Cardiac septum (tissue), 1 donor: ENCODE measurements around the gene SYT1. TPM values are rescaled to one million over a fixed set of nuclear protein-coding genes. Genes with fewer than 3 reads are reported as not detected.
"Not testable (repeated sequence)": the region's sequence is repeated elsewhere in the genome, so short reads cannot be mapped to it uniquely, and the experiment has no call there.

ENCODE experiments used
- DNase-seq: peaks from one replicate; pipeline ENCODE4 v3.0.0-alpha.2; 2020; ENCODE audit warnings: low spot score
- intact Hi-C: fragments of 100-400 bp; cut with DNase I; formaldehyde crosslinking; loops from one replicate; pipeline ENCODE4 v1.14.0; 2022
- total RNA-seq: library from RNA; stranded (reverse); fragmentation: NEBNext Ultra II Directional; extraction: Animal tissue kit (Norgen Biotek cat#: 25700); gene quantifications from one replicate; pipeline ENCODE4 v1.2.1, GENCODE V29; 2021
- donor health status: DM: no; HTN: no; CAD: no.

Gene SYT1
- total RNA-seq, 1 donor from 2014 or later = not detected

DNA sequence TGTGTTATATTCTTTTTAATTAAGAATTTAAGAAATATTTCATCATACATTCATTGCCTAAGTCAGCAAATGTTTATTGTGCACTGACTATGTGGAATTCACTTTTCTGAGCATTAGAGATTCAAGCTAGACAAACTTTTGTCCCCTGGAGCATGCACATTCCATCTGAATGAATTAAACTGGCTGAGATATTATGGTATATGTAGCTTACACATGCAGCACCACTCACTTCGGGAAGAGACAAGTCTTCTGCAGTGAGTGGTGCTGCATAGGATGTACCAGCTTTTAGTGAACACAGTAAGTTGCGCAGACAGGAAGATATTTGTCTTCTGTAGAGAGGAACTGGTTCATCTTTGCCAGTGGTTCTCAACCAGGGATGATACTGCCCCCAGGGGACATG lies 318.4 kb downstream of the SYT1 start:
- no peak for DNase-seq
- intact Hi-C loops = no loop called here

GRCh38 chr12:79183926-79184325 lies 319.4 kb downstream of the SYT1 start:
- intact Hi-C loops = no loop called here
- DNase-seq = no peak

DNA sequence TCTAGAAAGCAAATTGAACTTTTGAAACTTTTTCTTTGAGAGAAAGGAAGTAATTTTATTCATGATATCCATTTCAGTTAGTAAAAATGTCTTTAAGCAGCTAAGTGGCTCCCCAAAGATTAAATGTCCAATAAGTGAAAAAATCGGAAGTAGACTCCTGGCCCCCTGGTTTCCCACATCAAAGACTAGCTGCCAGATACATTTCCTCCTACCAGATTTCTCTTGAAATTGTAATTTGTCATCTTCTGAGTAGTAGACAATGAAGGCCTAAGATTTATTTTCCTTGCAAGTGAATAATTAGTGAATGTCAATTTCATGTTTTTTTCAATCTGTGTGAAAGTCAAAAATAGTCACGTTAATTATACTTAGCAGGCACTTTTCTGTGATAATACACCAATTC lies 321.9 kb downstream of the SYT1 start:
- intact Hi-C loops = no loop called here
- DNase-seq = no peak

GRCh38 chr12:79187032-79187431 lies 322.5 kb downstream of the SYT1 start:
- no peak for DNase-seq
- intact Hi-C loops = no loop called here

- no peak for DNase-seq
- intact Hi-C loops = no loop called here
Measured at GRCh38 chr12:79191391-79191790, 326.8 kb downstream of the SYT1 start.

- no peak for DNase-seq
- intact Hi-C loops = no loop called here
Measured at GRCh38 chr12:79194595-79194994, 330.0 kb downstream of the SYT1 start.

GRCh38 chr12:79199166-79199565 lies 334.6 kb downstream of the SYT1 start:
- intact Hi-C loops = no loop called here
- DNase-seq = no peak

DNA sequence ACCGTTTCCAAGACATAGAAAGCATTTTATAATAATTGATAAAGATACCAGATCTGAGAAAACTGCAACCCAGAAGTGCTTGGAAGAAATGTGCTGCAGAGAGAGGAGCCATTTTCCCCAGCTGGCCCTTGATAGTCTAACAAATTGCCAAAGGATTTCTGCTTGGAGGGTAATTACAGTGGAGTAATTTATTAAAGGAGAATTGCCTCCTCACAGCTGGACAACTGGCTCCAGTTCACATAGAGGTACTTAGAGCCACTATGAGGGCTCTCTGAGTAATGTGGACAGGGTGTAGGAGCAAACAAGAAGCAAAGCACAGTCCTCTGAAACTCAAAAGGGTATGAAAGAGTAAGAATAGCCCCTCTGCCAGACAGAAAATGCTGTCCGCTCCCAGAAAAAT lies 335.6 kb downstream of the SYT1 start:
- DNase-seq = no peak
- intact Hi-C loops = no loop called here

GRCh38 chr12:79203058-79203647 lies 338.6 kb downstream of the SYT1 start:
- DNase-seq = no peak
- intact Hi-C loops = no loop called here

GRCh38 chr12:79206871-79207270 lies 342.3 kb downstream of the SYT1 start:
- no peak for DNase-seq
- intact Hi-C loops = no loop called here

DNA sequence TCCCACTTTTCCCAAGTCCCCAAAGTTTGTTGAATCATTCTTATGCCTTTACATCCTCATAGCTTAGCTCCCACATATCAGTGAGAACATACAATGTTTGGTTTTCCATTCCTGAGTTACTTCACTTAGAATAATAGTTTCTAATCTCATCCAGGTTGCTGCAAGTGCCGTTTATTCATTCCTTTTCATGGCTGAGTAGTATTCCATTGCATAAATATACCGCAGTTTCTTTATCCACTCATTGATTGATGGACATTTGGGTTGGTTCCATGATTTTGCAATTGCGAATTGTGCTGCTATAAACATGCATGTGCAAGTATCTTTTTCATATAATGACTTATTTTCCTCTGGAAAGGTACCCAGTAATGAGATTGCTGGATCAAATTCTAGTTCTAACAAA lies 345.8 kb downstream of the SYT1 start:
- intact Hi-C loops, DNase-seq: not testable (repeated sequence)

GRCh38 chr12:79217306-79217705 lies 352.7 kb downstream of the SYT1 start:
- no peak for DNase-seq
- intact Hi-C loops = no loop called here

DNA sequence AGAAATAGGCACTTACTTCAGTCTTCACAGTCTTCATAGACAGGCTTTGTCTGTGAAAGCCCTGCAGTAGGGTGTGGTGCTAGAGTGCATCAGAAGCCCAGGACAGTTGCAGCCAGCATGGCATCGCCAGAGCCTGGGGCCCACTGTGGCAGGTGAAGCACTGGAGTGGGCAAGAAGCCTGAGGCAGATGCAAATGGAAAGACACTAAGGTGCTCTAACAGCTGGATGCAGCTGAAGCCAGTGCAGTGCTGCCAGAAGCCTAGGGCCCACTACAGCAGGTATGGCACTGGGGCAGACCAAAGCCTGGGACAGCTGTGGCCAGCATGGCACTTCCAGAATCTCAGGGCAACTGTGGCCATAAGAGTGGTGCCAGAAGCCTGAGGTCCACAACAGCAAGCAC lies 358.6 kb downstream of the SYT1 start:
- no peak for DNase-seq
- intact Hi-C loops = no loop called here

DNA sequence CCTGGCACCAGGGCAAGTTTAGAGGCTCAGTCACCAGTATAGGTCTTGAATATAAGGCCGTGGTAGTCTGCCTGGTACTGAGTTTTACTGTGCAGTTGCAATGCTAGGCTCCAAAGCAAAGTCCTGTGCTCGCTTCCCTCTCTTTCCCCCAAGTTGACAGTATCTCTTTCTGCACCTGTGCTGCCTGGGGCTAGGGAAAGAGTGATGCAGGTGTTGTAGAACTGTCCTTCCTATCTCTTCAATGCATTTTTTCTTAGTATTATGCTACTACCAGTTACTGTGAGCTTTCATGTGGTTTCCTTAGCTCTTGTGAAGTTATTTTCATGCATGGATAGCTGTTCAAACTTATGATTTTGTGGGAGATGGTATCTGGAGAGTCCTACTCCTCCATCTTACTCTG lies 359.2 kb downstream of the SYT1 start:
- DNase-seq = no peak
- intact Hi-C loops = no loop called here

DNA sequence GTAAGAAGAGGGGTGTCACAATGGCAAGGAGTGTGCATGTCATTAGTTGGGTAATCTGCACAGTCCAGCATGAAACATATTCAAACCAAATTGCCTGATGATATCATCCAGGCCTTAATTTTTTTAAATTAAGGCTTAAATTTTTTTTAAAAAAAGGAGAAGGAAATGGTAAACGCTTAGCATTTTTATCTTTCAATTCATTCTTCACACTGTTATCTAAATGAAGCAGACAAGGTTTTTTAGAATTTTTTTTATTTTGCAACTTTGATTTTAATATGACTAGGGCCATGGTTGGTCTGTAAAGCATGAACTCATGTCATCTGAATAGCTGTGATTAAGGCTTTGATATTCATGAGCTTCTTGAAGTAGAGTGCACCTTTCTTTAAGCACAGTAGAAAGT lies 362.5 kb downstream of the SYT1 start:
- DNase-seq = no peak
- intact Hi-C loops = no loop called here

- no peak for DNase-seq
- intact Hi-C loops = no loop called here
Measured at GRCh38 chr12:79227646-79228045, 363.1 kb downstream of the SYT1 start.

- DNase-seq = no peak
- intact Hi-C loops = no loop called here
Measured at GRCh38 chr12:79233341-79233781, 368.8 kb downstream of the SYT1 start.

DNA sequence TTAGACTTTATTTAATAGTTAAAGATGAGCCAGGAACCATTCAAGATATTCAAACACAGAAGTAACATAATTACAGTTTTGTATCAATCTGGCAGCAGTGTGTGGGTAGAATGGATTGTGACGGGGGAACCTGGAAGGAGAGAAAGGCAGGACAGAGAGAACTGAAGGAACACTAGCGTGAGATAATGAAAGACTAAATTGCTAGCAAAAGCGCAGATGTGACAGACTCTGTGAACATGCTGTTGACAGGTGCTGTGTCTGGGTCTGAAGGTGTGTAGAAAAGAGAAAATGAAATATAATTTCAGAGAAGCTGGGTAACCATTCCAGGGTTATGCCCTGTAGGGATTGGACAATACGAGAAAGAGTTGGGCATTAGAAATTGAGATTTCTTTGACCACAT lies 372.3 kb downstream of the SYT1 start:
- intact Hi-C loops = no loop called here
- DNase-seq = no peak

DNA sequence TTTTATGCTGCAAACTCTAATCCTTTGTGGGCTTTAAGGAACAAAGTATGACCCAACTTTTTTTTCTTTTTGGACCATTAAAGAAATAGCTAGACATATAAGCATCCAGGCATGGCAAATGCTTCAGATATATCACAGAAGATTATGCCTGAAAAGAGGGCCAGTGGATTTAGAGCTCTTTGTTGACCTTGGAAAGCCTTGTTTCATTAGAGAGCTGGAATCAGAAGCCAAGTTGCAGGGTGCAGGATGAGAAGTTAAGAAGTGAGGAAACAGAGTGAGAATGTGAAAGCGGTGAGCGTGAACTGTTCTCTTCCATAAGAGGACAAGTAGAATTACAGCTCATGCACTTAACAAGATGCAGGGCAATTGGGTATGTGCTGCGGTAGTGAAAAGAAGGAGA lies 373.7 kb downstream of the SYT1 start:
- intact Hi-C loops = no loop called here
- DNase-seq = no peak

- DNase-seq = no peak
Measured at GRCh38 chr12:79247494-79247893, 382.9 kb downstream of the SYT1 start.

DNA sequence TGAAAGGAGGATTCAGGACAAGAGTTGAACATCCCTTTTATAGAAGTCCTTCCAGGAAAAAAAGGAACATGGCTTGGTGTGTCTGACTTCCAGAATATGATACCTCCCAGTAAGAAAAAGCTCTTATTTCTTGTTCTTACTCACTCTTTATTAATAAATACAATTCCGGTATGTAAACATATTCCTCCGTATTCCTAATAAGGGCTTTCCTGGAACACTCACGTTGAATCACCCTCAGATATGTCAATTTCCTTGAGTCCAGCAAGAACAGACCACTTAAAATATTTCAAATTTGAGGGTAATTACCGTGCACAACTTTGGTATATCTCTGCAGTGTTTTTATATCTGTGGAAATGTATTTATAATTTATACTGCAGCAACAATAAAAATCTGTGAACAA lies 385.6 kb downstream of the SYT1 start:
- no peak for DNase-seq

More at GRCh38 chr12:79247494-79247893, 382.9 kb downstream of the SYT1 start:
- intact Hi-C loops = no loop called here

More for the DNA sequence above, 385.6 kb downstream of the SYT1 start:
- intact Hi-C loops = no loop called here
